WTC11 (cell line): Measurements from ENCODE around the gene SLC13A3. TPM values are rescaled to one million over a fixed set of nuclear protein-coding genes. Genes with fewer than 3 reads are reported as not detected.

Source experiments
- ATAC-seq: fragments of 200-7000 bp; cut with Tn5 transposase; 2 replicates; pipeline ENCODE4 v1.10.0; 2021; ENCODE audit warnings: mild to moderate bottlenecking, moderate library complexity
- CTCF ChIA-PET: fragments of 300-600 bp; sonication (Branson Sonifier 250); formaldehyde crosslinking; loops from one replicate; lab custom pipeline; 2021; ENCODE audit warnings: antibody characterized with exemption; lab: Charles Lee
- POLR2A ChIA-PET: fragments of 350-600 bp; sonication (Branson Sonifier 250); formaldehyde crosslinking; loops from one replicate; lab custom pipeline; 2021; ENCODE audit warnings: antibody characterized with exemption; lab: Charles Lee
- DNase-seq: peaks from one replicate; pipeline ENCODE4 v3.0.0; 2021; ENCODE audit warnings: low spot score
- H3K27ac Mint-ChIP-seq: 2 replicates; pipeline ENCODE4 v1.8.0; 2021; ENCODE audit warnings: mixed read lengths
- H3K27me3 Mint-ChIP-seq: 2 replicates; pipeline ENCODE4 v1.8.0; 2021; ENCODE audit warnings: low read depth, mild to moderate bottlenecking, moderate library complexity, mixed read lengths
- H3K36me3 Mint-ChIP-seq: 2 replicates; pipeline ENCODE4 v1.8.0; 2021; ENCODE audit warnings: mixed read lengths
- H3K4me1 Mint-ChIP-seq: 2 replicates; pipeline ENCODE4 v1.8.0; 2022; ENCODE audit warnings: mixed read lengths
- H3K4me3 Mint-ChIP-seq: 2 replicates; pipeline ENCODE4 v1.8.0; 2021; ENCODE audit warnings: mild to moderate bottlenecking, moderate library complexity, mixed read lengths
- H3K9me3 Mint-ChIP-seq: 2 replicates; pipeline ENCODE4 v1.8.0; 2021; ENCODE audit warnings: mixed read lengths
- ATF1 ChIP-seq: sonication (generic); formaldehyde crosslinking; IDR thresholded peaks from 2 replicates; pipeline ENCODE4 v1.8.1; 2023; ENCODE audit warnings: mild to moderate bottlenecking, moderate library complexity, missing genetic modification reagents
- CBFB ChIP-seq: sonication (generic); formaldehyde crosslinking; IDR thresholded peaks from 2 replicates; pipeline ENCODE4 v1.8.1; 2022; ENCODE audit warnings: mild to moderate bottlenecking, low read depth, missing genetic modification reagents
- EMX1 ChIP-seq: fragments of 250-450 bp; sonication (Bioruptor Pico); IDR thresholded peaks from 2 replicates; pipeline ENCODE4 v1.8.0; 2021; ENCODE audit warnings: mild to moderate bottlenecking
- FOXK1 ChIP-seq: sonication (generic); formaldehyde crosslinking; IDR thresholded peaks from 2 replicates; pipeline ENCODE4 v1.8.0; 2022; ENCODE audit warnings: mild to moderate bottlenecking, moderate library complexity, missing genetic modification reagents
- GABPB1 ChIP-seq: sonication (generic); formaldehyde crosslinking; IDR thresholded peaks from 2 replicates; pipeline ENCODE4 v1.8.1; 2023; ENCODE audit warnings: mild to moderate bottlenecking, missing genetic modification reagents
- GRHL2 ChIP-seq: fragments of 250-450 bp; sonication (Bioruptor Pico); IDR thresholded peaks from 2 replicates; pipeline ENCODE4 v1.8.0; 2022; ENCODE audit warnings: mild to moderate bottlenecking, moderate library complexity; ENCODE audit not compliant: insufficient replicate concordance, severe bottlenecking
- NFATC4 ChIP-seq: fragments of 250-450 bp; sonication (Bioruptor Pico); IDR thresholded peaks from 2 replicates; pipeline ENCODE4 v1.9.0; 2021; ENCODE audit warnings: mild to moderate bottlenecking
- NR1H2 ChIP-seq: sonication (generic); formaldehyde crosslinking; IDR thresholded peaks from 2 replicates; pipeline ENCODE4 v1.9.0; 2021; ENCODE audit warnings: mild to moderate bottlenecking, moderate library complexity, missing genetic modification reagents
- NR3C1 ChIP-seq: sonication (generic); formaldehyde crosslinking; conservative IDR thresholded peaks from 2 replicates; pipeline ENCODE4 v1.8.1; 2023; ENCODE audit warnings: low read depth, mild to moderate bottlenecking, missing genetic modification reagents
- SOX15 ChIP-seq: fragments of 250-450 bp; sonication (Bioruptor Pico); IDR thresholded peaks from 2 replicates; pipeline ENCODE4 v1.9.0; 2021; ENCODE audit warnings: mild to moderate bottlenecking
- total RNA-seq: library from RNA; stranded (reverse); gene quantifications from 3 replicates; pipeline ENCODE4 v1.2.3, GENCODE V29; 2021
- TF ChIP-seq, protein P1 (sequence below): sonication (generic); formaldehyde crosslinking; IDR thresholded peaks from 2 replicates; pipeline ENCODE4 v1.8.0; 2022; ENCODE audit warnings: mild to moderate bottlenecking, missing genetic modification reagents
- TF ChIP-seq, protein P2 (sequence below): sonication (generic); formaldehyde crosslinking; IDR thresholded peaks from 2 replicates; pipeline ENCODE4 v1.8.1; 2023; ENCODE audit warnings: mild to moderate bottlenecking, missing genetic modification reagents, moderate library complexity
- TF ChIP-seq, protein P3 (sequence below): sonication (generic); formaldehyde crosslinking; IDR thresholded peaks from 2 replicates; pipeline ENCODE4 v1.8.1; 2022; ENCODE audit warnings: mild to moderate bottlenecking, missing genetic modification reagents, moderate library complexity, borderline replicate concordance
- TF ChIP-seq, protein P4 (sequence below): fragments of 250-450 bp; sonication (Bioruptor Pico); IDR thresholded peaks from 2 replicates; pipeline ENCODE4 v2.1.2; 2022; ENCODE audit warnings: mild to moderate bottlenecking, moderate library complexity
- TF ChIP-seq, protein P5 (sequence below): sonication (generic); formaldehyde crosslinking; IDR thresholded peaks from 2 replicates; pipeline ENCODE4 v1.8.0; 2022; ENCODE audit warnings: mild to moderate bottlenecking, missing genetic modification reagents
- TF ChIP-seq, protein P6 (sequence below): fragments of 200-600 bp; IDR thresholded peaks from 2 replicates; pipeline ENCODE4 v1.8.0; 2022; ENCODE audit warnings: antibody characterized with exemption
- TF ChIP-seq, protein P7 (sequence below): fragments of 250-450 bp; sonication (Bioruptor Pico); IDR thresholded peaks from 2 replicates; pipeline ENCODE4 v1.9.0; 2021; ENCODE audit warnings: mild to moderate bottlenecking, borderline replicate concordance

SLC13A3 gene
- total RNA-seq, 1 experiment from 2014 or later = 10.6 TPM

DNA sequence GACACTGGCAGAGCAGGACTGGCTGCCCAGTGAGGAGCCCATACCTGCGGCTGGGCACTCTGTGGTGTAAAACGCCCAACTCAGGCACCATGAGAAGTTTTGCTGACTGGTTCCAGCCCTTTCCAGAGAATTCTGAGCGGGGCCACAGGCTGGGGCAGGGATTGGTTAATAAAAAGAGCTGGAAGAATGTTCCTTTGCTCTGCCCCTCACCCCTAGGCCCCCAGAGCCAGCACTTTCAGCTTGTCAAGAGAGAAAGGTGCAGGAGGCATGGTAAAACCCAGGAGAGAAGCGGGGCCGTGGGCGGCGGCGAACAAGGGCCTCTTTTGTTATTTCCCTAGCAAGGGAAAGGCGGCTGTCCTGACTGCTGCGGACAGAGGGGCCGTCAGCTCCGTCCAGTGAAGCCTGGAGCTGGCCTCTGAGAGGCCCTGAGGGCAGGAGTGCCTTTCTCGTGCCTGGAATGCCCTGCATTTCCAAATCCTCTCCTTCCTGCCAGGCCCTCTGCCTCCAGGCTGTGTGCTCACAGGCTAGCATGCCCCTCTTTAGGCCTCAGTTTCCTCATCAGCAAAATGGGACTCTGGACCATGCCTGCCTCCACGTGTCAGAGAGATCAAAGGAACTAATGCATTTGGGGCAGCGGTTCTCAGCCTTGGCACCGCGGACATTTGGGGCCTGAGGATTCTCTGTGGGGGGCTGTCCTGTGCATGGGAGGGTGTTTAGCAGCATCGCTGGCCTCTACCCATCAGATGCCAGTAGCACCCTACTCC lies 12.9 kb downstream of the SLC13A3 start:
- Mint-ChIP-seq H3K4me1 (peaks cover 11% of the 10 kb centered on the region), H3K27ac (0 out of 2 replicates have a peak overlapping the region, but pooled peaks have one; percentile 77), H3K36me3 (no peaks in the 10 kb centered on the region), H3K9me3 (no peaks in the 10 kb centered on the region), H3K4me3 (no peak overlapping the region), H3K27me3 (no peaks in the 10 kb centered on the region; the same call in 1 of the 2 replicates)
- ATAC-seq (no peak), DNase-seq (no peak)
- ChIA-PET CTCF (interaction anchor here (0.5 kb wide), 1 partner anchor 83 kb away, joined by 4 read pairs; no protein-coding TSS in a partner anchor), POLR2A (no interaction called here)
- TF ChIP-seq, protein P1, sequence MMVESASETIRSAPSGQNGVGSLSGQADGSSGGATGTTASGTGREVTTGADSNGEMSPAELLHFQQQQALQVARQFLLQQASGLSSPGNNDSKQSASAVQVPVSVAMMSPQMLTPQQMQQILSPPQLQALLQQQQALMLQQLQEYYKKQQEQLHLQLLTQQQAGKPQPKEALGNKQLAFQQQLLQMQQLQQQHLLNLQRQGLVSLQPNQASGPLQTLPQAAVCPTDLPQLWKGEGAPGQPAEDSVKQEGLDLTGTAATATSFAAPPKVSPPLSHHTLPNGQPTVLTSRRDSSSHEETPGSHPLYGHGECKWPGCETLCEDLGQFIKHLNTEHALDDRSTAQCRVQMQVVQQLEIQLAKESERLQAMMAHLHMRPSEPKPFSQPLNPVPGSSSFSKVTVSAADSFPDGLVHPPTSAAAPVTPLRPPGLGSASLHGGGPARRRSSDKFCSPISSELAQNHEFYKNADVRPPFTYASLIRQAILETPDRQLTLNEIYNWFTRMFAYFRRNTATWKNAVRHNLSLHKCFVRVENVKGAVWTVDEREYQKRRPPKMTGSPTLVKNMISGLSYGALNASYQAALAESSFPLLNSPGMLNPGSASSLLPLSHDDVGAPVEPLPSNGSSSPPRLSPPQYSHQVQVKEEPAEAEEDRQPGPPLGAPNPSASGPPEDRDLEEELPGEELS (CRISPR knock-in tag) = no peak
- TF ChIP-seq, protein P2, sequence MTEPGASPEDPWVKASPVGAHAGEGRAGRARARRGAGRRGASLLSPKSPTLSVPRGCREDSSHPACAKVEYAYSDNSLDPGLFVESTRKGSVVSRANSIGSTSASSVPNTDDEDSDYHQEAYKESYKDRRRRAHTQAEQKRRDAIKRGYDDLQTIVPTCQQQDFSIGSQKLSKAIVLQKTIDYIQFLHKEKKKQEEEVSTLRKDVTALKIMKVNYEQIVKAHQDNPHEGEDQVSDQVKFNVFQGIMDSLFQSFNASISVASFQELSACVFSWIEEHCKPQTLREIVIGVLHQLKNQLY (CRISPR knock-in tag) = no peak
- TF ChIP-seq GABPB1 (CRISPR knock-in tag) (peak; percentile 15; the same call in 1 of the 2 replicates), SOX15 (CRISPR knock-in tag) (no peak)
- TF ChIP-seq, protein P3, sequence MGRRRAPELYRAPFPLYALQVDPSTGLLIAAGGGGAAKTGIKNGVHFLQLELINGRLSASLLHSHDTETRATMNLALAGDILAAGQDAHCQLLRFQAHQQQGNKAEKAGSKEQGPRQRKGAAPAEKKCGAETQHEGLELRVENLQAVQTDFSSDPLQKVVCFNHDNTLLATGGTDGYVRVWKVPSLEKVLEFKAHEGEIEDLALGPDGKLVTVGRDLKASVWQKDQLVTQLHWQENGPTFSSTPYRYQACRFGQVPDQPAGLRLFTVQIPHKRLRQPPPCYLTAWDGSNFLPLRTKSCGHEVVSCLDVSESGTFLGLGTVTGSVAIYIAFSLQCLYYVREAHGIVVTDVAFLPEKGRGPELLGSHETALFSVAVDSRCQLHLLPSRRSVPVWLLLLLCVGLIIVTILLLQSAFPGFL (CRISPR knock-in tag) = no peak

DNA sequence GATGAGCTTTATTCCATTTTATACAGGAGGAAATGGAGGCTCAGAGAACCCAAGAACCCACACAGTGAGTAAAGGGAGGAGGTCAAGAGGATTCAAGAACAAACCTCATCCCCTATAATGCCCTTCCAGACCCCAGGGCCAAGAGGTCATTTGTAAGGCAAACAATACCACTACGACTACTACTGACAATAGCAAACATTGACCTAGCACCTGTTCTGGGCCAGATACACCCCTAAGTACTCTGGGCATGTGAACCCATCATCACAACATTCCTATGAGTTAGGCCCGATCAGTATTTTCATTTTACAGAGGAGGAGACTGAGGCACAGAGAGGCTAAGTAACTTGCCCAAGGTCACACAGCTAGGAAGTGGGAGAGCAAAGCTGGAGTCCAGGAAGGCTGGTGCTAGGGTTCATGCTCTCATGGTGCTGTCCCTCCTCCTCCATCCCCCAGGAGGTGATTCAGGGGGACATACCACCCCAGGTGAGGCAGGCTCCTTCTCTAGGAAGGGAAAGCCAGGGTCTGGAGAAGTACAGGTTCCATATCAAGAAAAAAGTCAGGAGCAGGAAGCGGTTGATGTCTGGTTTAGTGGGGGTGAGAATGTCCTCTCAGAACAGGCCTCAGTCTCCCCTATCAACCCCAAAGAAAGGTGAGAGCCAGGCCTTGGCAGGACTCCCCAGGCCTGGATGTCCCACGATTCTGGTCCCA lies 13.7 kb downstream of the SLC13A3 start:
- Mint-ChIP-seq H3K9me3 (no peaks in the 10 kb centered on the region), H3K36me3 (no peaks in the 10 kb centered on the region), H3K4me3 (no peak overlapping the region), H3K27ac (no peak overlapping the region), H3K4me1 (peaks cover 11% of the 10 kb centered on the region), H3K27me3 (no peaks in the 10 kb centered on the region; the same call in 1 of the 2 replicates)
- no peak for DNase-seq
- TF ChIP-seq, protein P4, sequence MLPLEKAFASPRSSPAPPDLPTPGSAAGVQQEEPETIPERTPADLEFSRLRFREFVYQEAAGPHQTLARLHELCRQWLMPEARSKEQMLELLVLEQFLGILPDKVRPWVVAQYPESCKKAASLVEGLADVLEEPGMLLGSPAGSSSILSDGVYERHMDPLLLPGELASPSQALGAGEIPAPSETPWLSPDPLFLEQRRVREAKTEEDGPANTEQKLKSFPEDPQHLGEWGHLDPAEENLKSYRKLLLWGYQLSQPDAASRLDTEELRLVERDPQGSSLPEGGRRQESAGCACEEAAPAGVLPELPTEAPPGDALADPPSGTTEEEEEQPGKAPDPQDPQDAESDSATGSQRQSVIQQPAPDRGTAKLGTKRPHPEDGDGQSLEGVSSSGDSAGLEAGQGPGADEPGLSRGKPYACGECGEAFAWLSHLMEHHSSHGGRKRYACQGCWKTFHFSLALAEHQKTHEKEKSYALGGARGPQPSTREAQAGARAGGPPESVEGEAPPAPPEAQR (CRISPR knock-in tag) = no peak
- TF ChIP-seq EMX1 (no peak), CBFB (CRISPR knock-in tag) (no peak)
- TF ChIP-seq, protein P5, sequence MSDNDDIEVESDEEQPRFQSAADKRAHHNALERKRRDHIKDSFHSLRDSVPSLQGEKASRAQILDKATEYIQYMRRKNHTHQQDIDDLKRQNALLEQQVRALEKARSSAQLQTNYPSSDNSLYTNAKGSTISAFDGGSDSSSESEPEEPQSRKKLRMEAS (CRISPR knock-in tag) = no peak
- POLR2A ChIA-PET = no interaction called here
- CTCF ChIA-PET = interaction anchor here (1.0 to 1.1 kb wide), 2 partner anchors 12 to 44 kb away, joined by 3 to 4 read pairs; no protein-coding TSS in a partner anchor
- no peak for ATAC-seq

DNA sequence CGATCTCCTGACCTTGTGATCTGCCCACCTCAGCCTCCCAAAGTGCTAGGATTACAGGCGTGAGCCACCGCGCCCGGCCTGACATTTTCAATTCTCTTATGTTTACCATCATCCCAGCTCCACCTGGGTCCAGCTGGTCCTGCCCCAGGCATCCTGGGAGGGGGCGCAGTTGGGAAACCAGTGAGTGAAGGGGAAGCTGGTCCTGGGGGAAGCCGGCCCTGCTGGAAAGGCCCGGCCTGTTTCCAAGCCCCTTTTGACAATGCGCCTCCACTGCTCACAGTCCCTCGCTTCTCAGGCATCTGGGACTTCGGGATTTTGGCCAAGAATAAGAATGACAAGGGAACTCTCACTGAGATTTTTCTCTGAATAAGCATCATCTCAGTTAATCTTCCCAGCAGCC lies 14.2 kb downstream of the SLC13A3 start:
- no peaks in the 10 kb centered on the region for H3K36me3 Mint-ChIP-seq
- POLR2A ChIA-PET = no interaction called here
- no peak overlapping the region for H3K27ac Mint-ChIP-seq
- H3K4me3 Mint-ChIP-seq = no peak overlapping the region
- H3K27me3 Mint-ChIP-seq = no peaks in the 10 kb centered on the region; the same call in 1 of the 2 replicates
- peaks cover 11% of the 10 kb centered on the region for H3K4me1 Mint-ChIP-seq
- CTCF ChIA-PET = interaction anchor here (1.0 to 1.1 kb wide), 2 partner anchors 12 to 45 kb away, joined by 3 to 4 read pairs; no protein-coding TSS in a partner anchor
- no peaks in the 10 kb centered on the region for H3K9me3 Mint-ChIP-seq
- ATAC-seq = peak; percentile 37
- DNase-seq = no peak
- no peak for TF ChIP-seq ATF1 (CRISPR knock-in tag)
- TF ChIP-seq NR1H2 (CRISPR knock-in tag) = no peak
- TF ChIP-seq, protein P5 (CRISPR knock-in tag) = no peak
- TF ChIP-seq, protein P6, sequence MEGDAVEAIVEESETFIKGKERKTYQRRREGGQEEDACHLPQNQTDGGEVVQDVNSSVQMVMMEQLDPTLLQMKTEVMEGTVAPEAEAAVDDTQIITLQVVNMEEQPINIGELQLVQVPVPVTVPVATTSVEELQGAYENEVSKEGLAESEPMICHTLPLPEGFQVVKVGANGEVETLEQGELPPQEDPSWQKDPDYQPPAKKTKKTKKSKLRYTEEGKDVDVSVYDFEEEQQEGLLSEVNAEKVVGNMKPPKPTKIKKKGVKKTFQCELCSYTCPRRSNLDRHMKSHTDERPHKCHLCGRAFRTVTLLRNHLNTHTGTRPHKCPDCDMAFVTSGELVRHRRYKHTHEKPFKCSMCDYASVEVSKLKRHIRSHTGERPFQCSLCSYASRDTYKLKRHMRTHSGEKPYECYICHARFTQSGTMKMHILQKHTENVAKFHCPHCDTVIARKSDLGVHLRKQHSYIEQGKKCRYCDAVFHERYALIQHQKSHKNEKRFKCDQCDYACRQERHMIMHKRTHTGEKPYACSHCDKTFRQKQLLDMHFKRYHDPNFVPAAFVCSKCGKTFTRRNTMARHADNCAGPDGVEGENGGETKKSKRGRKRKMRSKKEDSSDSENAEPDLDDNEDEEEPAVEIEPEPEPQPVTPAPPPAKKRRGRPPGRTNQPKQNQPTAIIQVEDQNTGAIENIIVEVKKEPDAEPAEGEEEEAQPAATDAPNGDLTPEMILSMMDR = no peak
- no peak for TF ChIP-seq NR3C1 (CRISPR knock-in tag)
- no peak for TF ChIP-seq NFATC4 (CRISPR knock-in tag)
- no peak for TF ChIP-seq GRHL2 (CRISPR knock-in tag)
- no peak for TF ChIP-seq FOXK1 (CRISPR knock-in tag)
- TF ChIP-seq, protein P7, sequence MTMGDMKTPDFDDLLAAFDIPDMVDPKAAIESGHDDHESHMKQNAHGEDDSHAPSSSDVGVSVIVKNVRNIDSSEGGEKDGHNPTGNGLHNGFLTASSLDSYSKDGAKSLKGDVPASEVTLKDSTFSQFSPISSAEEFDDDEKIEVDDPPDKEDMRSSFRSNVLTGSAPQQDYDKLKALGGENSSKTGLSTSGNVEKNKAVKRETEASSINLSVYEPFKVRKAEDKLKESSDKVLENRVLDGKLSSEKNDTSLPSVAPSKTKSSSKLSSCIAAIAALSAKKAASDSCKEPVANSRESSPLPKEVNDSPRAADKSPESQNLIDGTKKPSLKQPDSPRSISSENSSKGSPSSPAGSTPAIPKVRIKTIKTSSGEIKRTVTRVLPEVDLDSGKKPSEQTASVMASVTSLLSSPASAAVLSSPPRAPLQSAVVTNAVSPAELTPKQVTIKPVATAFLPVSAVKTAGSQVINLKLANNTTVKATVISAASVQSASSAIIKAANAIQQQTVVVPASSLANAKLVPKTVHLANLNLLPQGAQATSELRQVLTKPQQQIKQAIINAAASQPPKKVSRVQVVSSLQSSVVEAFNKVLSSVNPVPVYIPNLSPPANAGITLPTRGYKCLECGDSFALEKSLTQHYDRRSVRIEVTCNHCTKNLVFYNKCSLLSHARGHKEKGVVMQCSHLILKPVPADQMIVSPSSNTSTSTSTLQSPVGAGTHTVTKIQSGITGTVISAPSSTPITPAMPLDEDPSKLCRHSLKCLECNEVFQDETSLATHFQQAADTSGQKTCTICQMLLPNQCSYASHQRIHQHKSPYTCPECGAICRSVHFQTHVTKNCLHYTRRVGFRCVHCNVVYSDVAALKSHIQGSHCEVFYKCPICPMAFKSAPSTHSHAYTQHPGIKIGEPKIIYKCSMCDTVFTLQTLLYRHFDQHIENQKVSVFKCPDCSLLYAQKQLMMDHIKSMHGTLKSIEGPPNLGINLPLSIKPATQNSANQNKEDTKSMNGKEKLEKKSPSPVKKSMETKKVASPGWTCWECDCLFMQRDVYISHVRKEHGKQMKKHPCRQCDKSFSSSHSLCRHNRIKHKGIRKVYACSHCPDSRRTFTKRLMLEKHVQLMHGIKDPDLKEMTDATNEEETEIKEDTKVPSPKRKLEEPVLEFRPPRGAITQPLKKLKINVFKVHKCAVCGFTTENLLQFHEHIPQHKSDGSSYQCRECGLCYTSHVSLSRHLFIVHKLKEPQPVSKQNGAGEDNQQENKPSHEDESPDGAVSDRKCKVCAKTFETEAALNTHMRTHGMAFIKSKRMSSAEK (CRISPR knock-in tag) = no peak
